ENCODE results near the gene BTBD6. TPM values are rescaled to one million over a fixed set of nuclear protein-coding genes. Genes with fewer than 3 reads are reported as not detected.
A peak's percentile ranks its signal among the peaks of the same experiment; 100 is the strongest.

The BTBD6 gene
- total RNA-seq, 1 donor from 2014 or later = 51.3 TPM

- DNase-seq (no peak), ATAC-seq (no peak)
- peaks cover 5% of the 10 kb centered on the region for H3K36me3 ChIP-seq
- H3K9me3 ChIP-seq = no peaks in the 10 kb centered on the region
- no peak overlapping the region for H3K4me3 ChIP-seq
- H3K27me3 ChIP-seq = no peaks in the 10 kb centered on the region
- H3K27ac ChIP-seq = no peak overlapping the region
- TF ChIP-seq CTCF (IDR thresholded peaks at IDR 0.05) = no peak
- intact Hi-C loops (cut with DNase I) = loop anchor here (10.0 kb wide), 1 partner anchor 76 kb away; no protein-coding TSS in a partner anchor
- no peaks in the 10 kb centered on the region for H3K4me1 ChIP-seq
Measured at GRCh38 chr14:105280525-105280924, 32.2 kb downstream of the BTBD6 start.

GRCh38 chr14:105281371-105282097 lies 33.2 kb downstream of the BTBD6 start:
- no peaks in the 10 kb centered on the region for H3K4me1 ChIP-seq
- H3K27ac ChIP-seq = no peak overlapping the region
- peak; percentile 57 for ATAC-seq
- peak; percentile 57 for TF ChIP-seq CTCF (IDR thresholded peaks at IDR 0.05)
- H3K36me3 ChIP-seq = peaks cover 5% of the 10 kb centered on the region
- DNase-seq = no peak
- H3K9me3 ChIP-seq = no peaks in the 10 kb centered on the region
- intact Hi-C loops (cut with DNase I) = loop anchor here (10.0 kb wide), 1 partner anchor 77 kb away; no protein-coding TSS in a partner anchor
- no peaks in the 10 kb centered on the region for H3K27me3 ChIP-seq
- no peak overlapping the region for H3K4me3 ChIP-seq

GRCh38 chr14:105282098-105282725 lies 33.9 kb downstream of the BTBD6 start:
- Histone ChIP-seq H3K4me1 (no peaks in the 10 kb centered on the region), H3K4me3 (no peak overlapping the region), H3K27me3 (no peaks in the 10 kb centered on the region), H3K36me3 (peaks cover 5% of the 10 kb centered on the region), H3K27ac (no peak overlapping the region), H3K9me3 (no peaks in the 10 kb centered on the region)
- intact Hi-C loops (cut with DNase I) = loop anchor here (10.0 kb wide), 1 partner anchor 77 kb away; no protein-coding TSS in a partner anchor
- TF ChIP-seq CTCF (IDR thresholded peaks at IDR 0.05) = no peak
- no peak for DNase-seq
- ATAC-seq = no peak

- no peak overlapping the region for H3K4me3 ChIP-seq
- intact Hi-C loops (cut with DNase I) = loop anchor here (10.0 kb wide), 1 partner anchor 78 kb away; no protein-coding TSS in a partner anchor
- DNase-seq = no peak
- no peaks in the 10 kb centered on the region for H3K27me3 ChIP-seq
- peaks cover 5% of the 10 kb centered on the region for H3K36me3 ChIP-seq
- H3K27ac ChIP-seq = no peak overlapping the region
- H3K4me1 ChIP-seq = no peaks in the 10 kb centered on the region
- TF ChIP-seq CTCF (IDR thresholded peaks at IDR 0.05) = no peak
- no peak for ATAC-seq
- no peaks in the 10 kb centered on the region for H3K9me3 ChIP-seq
Measured at GRCh38 chr14:105283028-105283427, 34.7 kb downstream of the BTBD6 start.

GRCh38 chr14:105283899-105284298 lies 35.6 kb downstream of the BTBD6 start:
- no peaks in the 10 kb centered on the region for H3K27me3 ChIP-seq
- peaks cover 5% of the 10 kb centered on the region for H3K36me3 ChIP-seq
- no peak for TF ChIP-seq CTCF (IDR thresholded peaks at IDR 0.05)
- ATAC-seq (no peak), DNase-seq (no peak)
- H3K9me3 ChIP-seq = no peaks in the 10 kb centered on the region
- no peak overlapping the region for H3K27ac ChIP-seq
- intact Hi-C loops (cut with DNase I) = loop anchor here (10.0 kb wide), 1 partner anchor 79 kb away; no protein-coding TSS in a partner anchor
- no peaks in the 10 kb centered on the region for H3K4me1 ChIP-seq
- no peak overlapping the region for H3K4me3 ChIP-seq

Measured in upper lobe of right lung (tissue), 1 donor.